Heart left ventricle (tissue), 13 donors: ENCODE measurements around the gene TNFRSF8.

Source experiments
- CTCF ChIP-seq, 12 donors: fragments of 200-600 bp; sonication (generic) in 4 of 12; IDR thresholded peaks; one replicate each; pipeline versions ENCODE4 v1.5.0 to v1.8.0; 2018 to 2022; ENCODE audit warnings: antibody characterized with exemption in 12 of 12, mild to moderate bottlenecking in 5 of 12
- POLR2A ChIP-seq, 2 donors: fragments of 450-650 bp; IDR thresholded peaks; one replicate each; pipeline ENCODE4 v1.6.1; 2017; ENCODE audit warnings: antibody characterized with exemption in 2 of 2, mild to moderate bottlenecking in 2 of 2, moderate library complexity in 2 of 2
- donor health status: ischemic (EF 13 %, LVEDD 7.1; RV severe dilation, severe dysfunction).
- donor health status: DM: no; HTN: yes; CAD: no.
- donor health status: DM: no; HTN: no; CAD: no.
- donor health status: ischemic (EF 25% LVEDD 6.9; RV normal size, moderate dysfunction).
- donor health status: ischemic (EF 25% LVEDD 5.7; RV mildly dilated, moderate dysfunction).
- donor health status: ischemic (EF 35%, LVEDD 5.7; RV mildly dilated, moderate dysfunction).
- donor health status: nonischemic (EF 11% LVEDD 7.7; RV severe dilation, severe dysfunction).
- donor health status: DM: yes; HTN: yes; CAD: no.
- donor health status: PGD.
- donor health status: ischemic (EF 29% LVEDD 5.4; RV normal size, mild dysfunction).
- donor health status: nonischemic (EF 23%, LVEDD 6.1; RV moderate dilation, normal function).

GRCh38 chr1:12049616-12050015 lies 13.5 kb upstream of the TNFRSF8 start:
- TF ChIP-seq POLR2A (IDR thresholded peaks at IDR 0.05) (no peak), CTCF (IDR thresholded peaks at IDR 0.05) (no peak)
